Right lobe of liver (tissue), 6 donors: Measurements from ENCODE around the gene PPP1R1B. TPM values are rescaled to one million over a fixed set of nuclear protein-coding genes. Genes with fewer than 3 reads are reported as not detected.

ENCODE experiments used
- ATAC-seq, 4 donors: fragments of 200-7000 bp; cut with Tn5 transposase; one replicate each; pipeline ENCODE4 v1.9.1; 2020; ENCODE audit warnings: mild to moderate bottlenecking in 4 of 4, moderate library complexity in 4 of 4
- DNase-seq, 3 donors: peaks; one replicate each; pipeline ENCODE4 v3.0.0-alpha.2; 2020
- H3K27ac ChIP-seq, 3 donors: fragments of 200-600 bp; one replicate each; pipeline ENCODE4 v1.8.0; 2022
- H3K27me3 ChIP-seq, 2 donors: fragments of 200-600 bp; one replicate each; pipeline ENCODE4 v1.8.0; 2022
- H3K36me3 ChIP-seq, 4 donors: fragments of 200-600 bp; sonication (generic) in 1 of 4; one replicate each; pipeline versions ENCODE4 v1.5.1 to v1.8.0; 2017 to 2022; ENCODE audit warnings: control low read depth in 1 of 4
- H3K4me1 ChIP-seq, 4 donors: fragments of 200-600 bp; sonication (generic) in 1 of 4; one replicate each; pipeline versions ENCODE4 v1.5.1 to v1.8.0; 2017 to 2022; ENCODE audit warnings: control low read depth in 1 of 4
- H3K4me3 ChIP-seq, 3 donors: fragments of 200-600 bp; one replicate each; pipeline ENCODE4 v1.8.0; 2022
- H3K9me3 ChIP-seq, 4 donors: fragments of 200-600 bp; sonication (generic) in 1 of 4; one replicate each; pipeline versions ENCODE4 v1.5.1 to v1.8.0; 2017 to 2022; ENCODE audit warnings: control low read depth in 1 of 4
- CTCF ChIP-seq, 4 donors: fragments of 200-600 bp in 3 of 4; fragments of 450-650 bp in 1 of 4; IDR thresholded peaks; one replicate each; pipeline versions ENCODE4 v1.5.1 to v1.8.0; 2016 to 2022; ENCODE audit warnings: antibody characterized with exemption in 4 of 4, mild to moderate bottlenecking in 2 of 4
- POLR2A ChIP-seq: fragments of 450-650 bp; IDR thresholded peaks from one replicate; pipeline ENCODE4 v1.6.1; 2017; ENCODE audit warnings: antibody characterized with exemption, mild to moderate bottlenecking
- WGBS: methylation state at CpG from one replicate; pipeline ENCODE4 v1.1.6; 2018; ENCODE audit warnings: low coverage, low lambda C conversion rate; ENCODE audit not compliant: insufficient coverage; ENCODE audit errors: missing lambda C conversion rate; 5-methylcytosine and 5-hydroxymethylcytosine counted together
- intact Hi-C, 2 donors: fragments of 100-400 bp; cut with DNase I; formaldehyde crosslinking; loops; one replicate each; pipeline versions ENCODE4 v1.11.2 to v1.14.1; 2022
- total RNA-seq, 6 experiments: library from RNA; depleted of rRNA in 2 of 6; stranded (reverse); fragments of >200 nt in 2 of 6; fragmentation: NEBNext Ultra II Directional in 3 of 6; extraction: Animal tissue kit (Norgen Biotek cat#: 25700) in 3 of 6; gene quantifications; one replicate each; pipeline versions ENCODE4 v1.1.0 to v1.2.4, GENCODE V29; 2016 to 2023
- donor health status: DM: no; HTN: yes; CAD: no.
- donor health status: DM: no; HTN: no; CAD: no.
- donor health status: DM: no; HTN: no; CAD: no.
- donor health status: DM: no; HTN: yes; CAD: no.
- donor health status: DM: no; HTN: yes; CAD: no.

PPP1R1B gene
- total RNA-seq, 6 experiments from 2014 or later = 0.46 TPM; not detected in 5

- TF ChIP-seq POLR2A (no peak), CTCF (IDR thresholded peaks at IDR 0.05) (no peak)
- peaks cover 18 to 50% of the 10 kb centered on the region in 2 donors for H3K27me3 ChIP-seq
- 5% methylated on average over 36 of the region's 102 CpGs for whole genome bisulfite sequencing
- no peaks in the 10 kb centered on the region for H3K36me3 ChIP-seq
- no peak overlapping the region for H3K4me3 ChIP-seq
- H3K27ac ChIP-seq = no peak overlapping the region
- intact Hi-C loops = loop anchor here in 1 of 2 donors (10.0 kb wide), 1 partner anchor 61 kb away; no protein-coding TSS in a partner anchor
- no peaks in the 10 kb centered on the region for H3K9me3 ChIP-seq
- DNase-seq (no peak), ATAC-seq (peak in 3 of 4 donors; percentile 6 to 30 (median 15))
- H3K4me1 ChIP-seq = peaks cover 0 to 11% (median 0%) of the 10 kb centered on the region in 4 donors
These were observed 21.0 kb upstream of the PPP1R1B start for GRCh38 chr17:39605492-39606433.

- DNase-seq = no peak
- Histone ChIP-seq H3K36me3 (no peaks in the 10 kb centered on the region), H3K27ac (no peak overlapping the region), H3K27me3 (peaks cover 18 to 50% of the 10 kb centered on the region in 2 donors), H3K4me1 (peaks cover 0 to 11% (median 0%) of the 10 kb centered on the region in 4 donors), H3K9me3 (no peaks in the 10 kb centered on the region), H3K4me3 (no peak overlapping the region)
- ATAC-seq = peak in 2 of 4 donors; percentile 19 to 28
- TF ChIP-seq POLR2A = no peak
- TF ChIP-seq CTCF (IDR thresholded peaks at IDR 0.05) = no peak
- intact Hi-C loops = loop anchor here in 1 of 2 donors (10.0 kb wide), 1 partner anchor 62 kb away; no protein-coding TSS in a partner anchor
- 5% methylated on average over 12 of the region's 66 CpGs for WGBS
These were observed 20.2 kb upstream of the PPP1R1B start for GRCh38 chr17:39606434-39607056.

- H3K27ac ChIP-seq = no peak overlapping the region
- H3K4me1 ChIP-seq = peaks cover 0 to 11% (median 0%) of the 10 kb centered on the region in 4 donors
- ATAC-seq (no peak), DNase-seq (no peak)
- H3K4me3 ChIP-seq = no peak overlapping the region
- H3K9me3 ChIP-seq = no peaks in the 10 kb centered on the region
- intact Hi-C loops = loop anchor here in 1 of 2 donors (10.0 kb wide), 1 partner anchor 62 kb away; no protein-coding TSS in a partner anchor
- WGBS = 3% methylated on average over 22 of the region's 40 CpGs
- H3K27me3 ChIP-seq = peaks cover 18 to 50% of the 10 kb centered on the region in 2 donors
- no peaks in the 10 kb centered on the region for H3K36me3 ChIP-seq
- no peak for TF ChIP-seq POLR2A
- no peak for TF ChIP-seq CTCF (IDR thresholded peaks at IDR 0.05)
These were observed 19.5 kb upstream of the PPP1R1B start for GRCh38 chr17:39607057-39607850.

- intact Hi-C loops = loop anchor here in 1 of 2 donors (10.0 kb wide), 1 partner anchor 63 kb away; no protein-coding TSS in a partner anchor
- no peaks in the 10 kb centered on the region for H3K9me3 ChIP-seq
- no peak within 1 kb of the TSS for H3K4me3 ChIP-seq
- no peak for TF ChIP-seq CTCF (IDR thresholded peaks at IDR 0.05)
- no peak for TF ChIP-seq POLR2A
- ATAC-seq = no peak
- peaks cover 0 to 11% (median 0%) of the 10 kb centered on the region in 4 donors for H3K4me1 ChIP-seq
- WGBS = 15% methylated on average over 18 of the region's 20 CpGs
- peaks cover 18 to 47% of the 10 kb centered on the region in 2 donors for H3K27me3 ChIP-seq
- H3K36me3 ChIP-seq = no peaks in the 10 kb centered on the region
- H3K27ac ChIP-seq = no peak within 1 kb of the TSS
- no peak for DNase-seq
These were observed 19.0 kb upstream of the PPP1R1B start, which contains the start of gene NEUROD2 for GRCh38 chr17:39607851-39608130. Gene NEUROD2, minus strand, starts transcription at chr17:39607920. Its CDS starts 1,321 bp downstream, at chr17:39606599.
